Keratinocyte (primary cell): ENCODE results near the gene SMAP1.

Experiments used
- EZH2 ChIP-seq: IDR thresholded peaks from one replicate; pipeline ENCODE4 v1.6.1; 2012; ENCODE audit warnings: inconsistent platforms, mild to moderate bottlenecking, low read length, moderate library complexity
- TF ChIP-seq, protein P1 (sequence below), 3 experiments: IDR thresholded peaks in 1 of 3; conservative IDR thresholded peaks in 1 of 3; optimal IDR thresholded peaks in 1 of 3; 2 replicates in 2 of 3; 3 replicates in 1 of 3; pipeline versions ENCODE3 to v1.5.1; 2011; ENCODE audit warnings: low read length in 3 of 3, mild to moderate bottlenecking in 3 of 3, moderate library complexity in 2 of 3, control low read depth in 1 of 3, inconsistent platforms in 1 of 3; ENCODE audit not compliant: insufficient read depth in 2 of 3; ENCODE audit errors: extremely low read depth in 1 of 3

- TF ChIP-seq, protein P1, sequence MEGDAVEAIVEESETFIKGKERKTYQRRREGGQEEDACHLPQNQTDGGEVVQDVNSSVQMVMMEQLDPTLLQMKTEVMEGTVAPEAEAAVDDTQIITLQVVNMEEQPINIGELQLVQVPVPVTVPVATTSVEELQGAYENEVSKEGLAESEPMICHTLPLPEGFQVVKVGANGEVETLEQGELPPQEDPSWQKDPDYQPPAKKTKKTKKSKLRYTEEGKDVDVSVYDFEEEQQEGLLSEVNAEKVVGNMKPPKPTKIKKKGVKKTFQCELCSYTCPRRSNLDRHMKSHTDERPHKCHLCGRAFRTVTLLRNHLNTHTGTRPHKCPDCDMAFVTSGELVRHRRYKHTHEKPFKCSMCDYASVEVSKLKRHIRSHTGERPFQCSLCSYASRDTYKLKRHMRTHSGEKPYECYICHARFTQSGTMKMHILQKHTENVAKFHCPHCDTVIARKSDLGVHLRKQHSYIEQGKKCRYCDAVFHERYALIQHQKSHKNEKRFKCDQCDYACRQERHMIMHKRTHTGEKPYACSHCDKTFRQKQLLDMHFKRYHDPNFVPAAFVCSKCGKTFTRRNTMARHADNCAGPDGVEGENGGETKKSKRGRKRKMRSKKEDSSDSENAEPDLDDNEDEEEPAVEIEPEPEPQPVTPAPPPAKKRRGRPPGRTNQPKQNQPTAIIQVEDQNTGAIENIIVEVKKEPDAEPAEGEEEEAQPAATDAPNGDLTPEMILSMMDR (optimal IDR thresholded peaks at IDR 0.05 in 1 of 3, IDR thresholded peaks at IDR 0.05 in 1 of 3, conservative IDR thresholded peaks at IDR 0.05 in 1 of 3; ENCODE audit: extremely low read depth in 1 of 3, insufficient read depth in 2 of 3, low read length in 3 of 3) = no peak
- TF ChIP-seq EZH2 = no peak
Observed at GRCh38 chr6:70705772-70706171, 38.1 kb downstream of the SMAP1 start.
